Activated T-helper 2 cell treated with anti-CD3 and anti-CD28 coated beads, Interferon-gamma antibody, Interleukin-2, Interleukin-4, amounts not matched to agents 10 μg/mL and 5 μg/mL and 100 μg/mL, durations not matched to agents 14 hours and 24 hours and 36 hours (primary cell): ENCODE results near the gene ZNF628. TPM values are rescaled to one million over a fixed set of nuclear protein-coding genes. Genes with fewer than 3 reads are reported as not detected.

ENCODE experiments used
- DNase-seq: peaks from one replicate; pipeline ENCODE4 v3.0.0; 2021; ENCODE audit warnings: low spot score
- H3K27ac Mint-ChIP-seq: one replicate; pipeline ENCODE4 v1.8.0; 2021; ENCODE audit warnings: mixed read lengths
- H3K27me3 Mint-ChIP-seq: one replicate; pipeline ENCODE4 v1.8.0; 2021; ENCODE audit warnings: low read depth, mixed read lengths
- H3K36me3 Mint-ChIP-seq: one replicate; pipeline ENCODE4 v1.8.0; 2021; ENCODE audit warnings: low read depth, mixed read lengths
- H3K4me1 Mint-ChIP-seq: one replicate; pipeline ENCODE4 v1.8.0; 2021; ENCODE audit warnings: low read depth, mixed read lengths
- H3K4me3 Mint-ChIP-seq: one replicate; pipeline ENCODE4 v1.8.0; 2021; ENCODE audit warnings: low read depth, mild to moderate bottlenecking, moderate library complexity, mixed read lengths
- H3K9me3 Mint-ChIP-seq: one replicate; pipeline ENCODE4 v1.8.0; 2021; ENCODE audit warnings: mixed read lengths
- intact Hi-C: fragments of 100-400 bp; cut with micrococcal nuclease; formaldehyde crosslinking; loops from one replicate; pipeline ENCODE4 v1.15.1; 2023
- total RNA-seq: library from RNA; stranded (reverse); gene quantifications from 2 replicates; pipeline ENCODE4 v1.2.3, GENCODE V29; 2022

The ZNF628 gene
- total RNA-seq, result 8.6 and 9.5 TPM in 2 replicates

- Mint-ChIP-seq H3K27ac (peak within 1 kb of the TSS; percentile 90), H3K36me3 (peaks cover 3% of the 10 kb centered on the region), H3K4me1 (peaks cover 20% of the 10 kb centered on the region), H3K9me3 (no peaks in the 10 kb centered on the region), H3K27me3 (no peaks in the 10 kb centered on the region), H3K4me3 (peak within 1 kb of the TSS; percentile 88)
- intact Hi-C loops, result loop anchor here (1.0 to 5.0 kb wide), 4 partner anchors 15 to 1014 kb away; partner anchors contain the start of genes FIZ1, ISOC2, LENG9 and ZNF787
- DNase-seq, result peak; percentile 96
Measured at GRCh38 chr19:55476100-55476775, at the start of gene ZNF628. ZNF628 (plus strand) TSS chr19:55476617; CDS start chr19:55479911, 3,294 bp downstream.

GRCh38 chr19:55431183-55431582 lies 45.2 kb upstream of the ZNF628 start:
- no peaks in the 10 kb centered on the region for H3K4me1 Mint-ChIP-seq
- no peak overlapping the region for H3K27ac Mint-ChIP-seq
- no peak for DNase-seq
- H3K4me3 Mint-ChIP-seq, result no peak overlapping the region
- H3K36me3 Mint-ChIP-seq, result no peaks in the 10 kb centered on the region
- H3K27me3 Mint-ChIP-seq, result peaks cover 3% of the 10 kb centered on the region
- H3K9me3 Mint-ChIP-seq, result no peaks in the 10 kb centered on the region
- intact Hi-C loops, result no loop called here

- Mint-ChIP-seq H3K27ac (no peak overlapping the region), H3K27me3 (peaks cover 10% of the 10 kb centered on the region), H3K4me3 (no peak overlapping the region), H3K9me3 (no peaks in the 10 kb centered on the region), H3K4me1 (no peaks in the 10 kb centered on the region), H3K36me3 (no peaks in the 10 kb centered on the region)
- DNase-seq, result no peak
- intact Hi-C loops, result no loop called here
Measured at GRCh38 chr19:55432241-55432959, 44.0 kb upstream of the ZNF628 start.

- Mint-ChIP-seq H3K27ac (no peak overlapping the region), H3K4me3 (no peak overlapping the region), H3K9me3 (no peaks in the 10 kb centered on the region), H3K27me3 (peaks cover 10% of the 10 kb centered on the region), H3K4me1 (no peaks in the 10 kb centered on the region), H3K36me3 (no peaks in the 10 kb centered on the region)
- intact Hi-C loops, result no loop called here
- no peak for DNase-seq
Measured at GRCh38 chr19:55433292-55433691, 43.1 kb upstream of the ZNF628 start.

- Mint-ChIP-seq H3K9me3 (no peaks in the 10 kb centered on the region), H3K36me3 (no peaks in the 10 kb centered on the region), H3K4me3 (no peak overlapping the region), H3K4me1 (no peaks in the 10 kb centered on the region), H3K27me3 (peaks cover 17% of the 10 kb centered on the region), H3K27ac (no peak overlapping the region)
- intact Hi-C loops, result no loop called here
- no peak for DNase-seq
Measured at GRCh38 chr19:55434356-55434919, 42.0 kb upstream of the ZNF628 start.

- no peaks in the 10 kb centered on the region for H3K9me3 Mint-ChIP-seq
- no peak for DNase-seq
- H3K4me1 Mint-ChIP-seq, result no peaks in the 10 kb centered on the region
- no peak overlapping the region for H3K4me3 Mint-ChIP-seq
- H3K27ac Mint-ChIP-seq, result no peak overlapping the region
- intact Hi-C loops, result no loop called here
- peaks cover 21% of the 10 kb centered on the region for H3K27me3 Mint-ChIP-seq
- no peaks in the 10 kb centered on the region for H3K36me3 Mint-ChIP-seq
Measured at GRCh38 chr19:55435020-55435419, 41.4 kb upstream of the ZNF628 start.

- no peak overlapping the region for H3K27ac Mint-ChIP-seq
Measured at GRCh38 chr19:55436847-55437246, 39.6 kb upstream of the ZNF628 start.

GRCh38 chr19:55437410-55437809 lies 39.0 kb upstream of the ZNF628 start:
- Mint-ChIP-seq H3K4me3 (no peak overlapping the region), H3K27me3 (peaks cover 39% of the 10 kb centered on the region), H3K36me3 (no peaks in the 10 kb centered on the region), H3K9me3 (no peaks in the 10 kb centered on the region), H3K27ac (no peak overlapping the region), H3K4me1 (peaks cover 10% of the 10 kb centered on the region)
- intact Hi-C loops, result no loop called here
- DNase-seq, result no peak

More at GRCh38 chr19:55436847-55437246, 39.6 kb upstream of the ZNF628 start:
- Mint-ChIP-seq H3K9me3 (no peaks in the 10 kb centered on the region), H3K4me3 (no peak overlapping the region), H3K4me1 (peaks cover 10% of the 10 kb centered on the region), H3K36me3 (no peaks in the 10 kb centered on the region), H3K27me3 (peaks cover 35% of the 10 kb centered on the region)
- no peak for DNase-seq
- intact Hi-C loops, result no loop called here

GRCh38 chr19:55439052-55439451 lies 37.4 kb upstream of the ZNF628 start:
- Mint-ChIP-seq H3K4me1 (peaks cover 10% of the 10 kb centered on the region), H3K27me3 (peaks cover 48% of the 10 kb centered on the region), H3K36me3 (no peaks in the 10 kb centered on the region), H3K27ac (no peak overlapping the region), H3K9me3 (no peaks in the 10 kb centered on the region), H3K4me3 (no peak overlapping the region)
- intact Hi-C loops, result no loop called here
- DNase-seq, result no peak

- Mint-ChIP-seq H3K9me3 (no peaks in the 10 kb centered on the region), H3K27me3 (peaks cover 57% of the 10 kb centered on the region)
- intact Hi-C loops, result no loop called here
Measured at GRCh38 chr19:55440411-55441105, 35.9 kb upstream of the ZNF628 start.

GRCh38 chr19:55441319-55441691 lies 35.1 kb upstream of the ZNF628 start:
- H3K4me3 Mint-ChIP-seq, result no peak overlapping the region
- H3K27me3 Mint-ChIP-seq, result peaks cover 60% of the 10 kb centered on the region
- peaks cover 10% of the 10 kb centered on the region for H3K4me1 Mint-ChIP-seq
- H3K36me3 Mint-ChIP-seq, result no peaks in the 10 kb centered on the region
- H3K27ac Mint-ChIP-seq, result no peak overlapping the region
- H3K9me3 Mint-ChIP-seq, result no peaks in the 10 kb centered on the region
- intact Hi-C loops, result no loop called here
- DNase-seq, result no peak

More at GRCh38 chr19:55440411-55441105, 35.9 kb upstream of the ZNF628 start:
- Mint-ChIP-seq H3K4me1 (peaks cover 10% of the 10 kb centered on the region), H3K4me3 (no peak overlapping the region), H3K27ac (no peak overlapping the region), H3K36me3 (no peaks in the 10 kb centered on the region)
- no peak for DNase-seq

- no peak for DNase-seq
- intact Hi-C loops, result no loop called here
- no peaks in the 10 kb centered on the region for H3K36me3 Mint-ChIP-seq
- H3K27ac Mint-ChIP-seq, result no peak overlapping the region
- H3K27me3 Mint-ChIP-seq, result peaks cover 57% of the 10 kb centered on the region
- peaks cover 10% of the 10 kb centered on the region for H3K4me1 Mint-ChIP-seq
- H3K9me3 Mint-ChIP-seq, result no peaks in the 10 kb centered on the region
- no peak overlapping the region for H3K4me3 Mint-ChIP-seq
Measured at GRCh38 chr19:55441692-55442321, 34.6 kb upstream of the ZNF628 start.
